Activated CD4-positive, CD25-positive, alpha-beta regulatory T cell (primary cell): ENCODE results near the gene ICAM5.
"Not testable (repeated sequence)": the region's sequence is repeated elsewhere in the genome, so short reads cannot be mapped to it uniquely, and the experiment has no call there.

Experiments
- DNase-seq, 4 experiments: peaks; one replicate each; lab custom pipeline; 2025; lab: John Stamatoyannopoulos, UW

The ICAM5 gene

GRCh38 chr19:10320602-10321416 is 31.1 kb downstream of the ICAM5 start:
- DNase-seq, result no peak

GRCh38 chr19:10321417-10321797 is 31.7 kb downstream of the ICAM5 start:
- DNase-seq, result no peak

DNA sequence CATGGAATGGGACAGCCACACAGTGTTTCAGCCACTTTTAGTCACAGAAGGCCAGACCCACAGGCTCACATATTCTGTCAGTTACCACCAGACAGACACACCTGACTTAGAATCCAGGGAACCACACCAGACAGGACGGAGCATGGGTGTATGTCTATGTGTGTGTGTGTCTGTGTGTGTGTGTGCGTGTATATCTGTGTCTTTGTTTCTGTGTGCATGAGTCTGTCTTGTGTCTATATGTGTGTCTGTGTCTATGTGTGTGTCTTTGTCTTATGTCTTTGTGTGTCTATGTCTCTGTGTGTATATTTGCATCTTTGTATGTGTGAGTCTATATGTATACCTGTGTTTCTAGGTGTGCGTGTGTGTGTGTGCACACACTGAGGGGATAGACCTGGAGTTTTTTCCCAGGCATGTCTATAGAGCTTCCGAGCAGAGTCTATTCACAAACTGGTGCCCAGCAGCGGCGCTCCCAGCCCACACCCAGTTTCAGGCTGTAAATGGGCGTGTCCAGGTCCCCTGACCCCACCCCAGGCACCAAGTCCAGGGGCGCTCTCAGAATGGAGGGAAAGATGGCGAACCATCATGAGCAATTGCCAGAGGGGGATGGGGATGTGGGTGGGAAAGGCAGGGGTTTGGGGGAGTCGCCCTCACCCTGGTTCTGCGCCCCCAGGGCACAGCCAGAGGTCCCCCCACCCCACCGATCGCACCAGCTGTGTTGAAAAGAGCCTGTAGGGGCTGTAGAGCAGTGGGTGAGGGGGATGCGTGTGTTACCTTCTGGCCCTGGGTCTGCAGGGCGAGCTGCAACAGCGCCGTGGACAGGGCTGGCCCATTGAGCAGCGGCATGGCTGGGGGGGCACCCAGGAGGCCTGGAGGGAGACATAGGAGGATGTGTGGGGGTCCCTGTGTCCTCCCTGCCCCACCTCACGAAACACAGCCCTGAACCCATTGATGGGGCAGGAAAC is 32.4 kb downstream of the ICAM5 start:
- DNase-seq, result no peak

GRCh38 chr19:10325732-10326131 is 36.0 kb downstream of the ICAM5 start:
- no peak for DNase-seq

- DNase-seq, result no peak
These were observed 38.0 kb downstream of the ICAM5 start for GRCh38 chr19:10327793-10328192.

GRCh38 chr19:10328558-10329429 is 39.0 kb downstream of the ICAM5 start:
- no peak for DNase-seq

DNA sequence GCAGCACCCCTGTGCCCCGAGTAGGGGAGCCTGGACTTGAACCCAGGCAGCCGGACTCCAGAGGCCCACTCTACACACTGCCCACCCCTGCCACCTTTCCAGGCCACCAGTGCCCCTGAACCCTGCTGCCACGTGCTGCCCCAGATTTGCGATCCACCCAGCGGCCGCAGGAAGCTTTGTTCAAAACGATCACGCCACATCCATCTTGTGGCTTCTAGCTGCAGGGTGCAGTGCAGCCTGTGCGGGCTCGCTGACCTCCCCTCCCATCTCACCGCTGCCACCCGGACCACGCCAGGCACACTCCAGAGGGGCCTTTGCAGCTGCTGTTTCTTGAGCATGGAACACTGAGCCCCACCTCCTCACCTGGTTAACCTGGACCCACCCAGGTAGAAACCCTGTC is 39.8 kb downstream of the ICAM5 start:
- DNase-seq, result no peak

- no peak for DNase-seq
These were observed 42.6 kb downstream of the ICAM5 start for GRCh38 chr19:10332158-10332964.

DNA sequence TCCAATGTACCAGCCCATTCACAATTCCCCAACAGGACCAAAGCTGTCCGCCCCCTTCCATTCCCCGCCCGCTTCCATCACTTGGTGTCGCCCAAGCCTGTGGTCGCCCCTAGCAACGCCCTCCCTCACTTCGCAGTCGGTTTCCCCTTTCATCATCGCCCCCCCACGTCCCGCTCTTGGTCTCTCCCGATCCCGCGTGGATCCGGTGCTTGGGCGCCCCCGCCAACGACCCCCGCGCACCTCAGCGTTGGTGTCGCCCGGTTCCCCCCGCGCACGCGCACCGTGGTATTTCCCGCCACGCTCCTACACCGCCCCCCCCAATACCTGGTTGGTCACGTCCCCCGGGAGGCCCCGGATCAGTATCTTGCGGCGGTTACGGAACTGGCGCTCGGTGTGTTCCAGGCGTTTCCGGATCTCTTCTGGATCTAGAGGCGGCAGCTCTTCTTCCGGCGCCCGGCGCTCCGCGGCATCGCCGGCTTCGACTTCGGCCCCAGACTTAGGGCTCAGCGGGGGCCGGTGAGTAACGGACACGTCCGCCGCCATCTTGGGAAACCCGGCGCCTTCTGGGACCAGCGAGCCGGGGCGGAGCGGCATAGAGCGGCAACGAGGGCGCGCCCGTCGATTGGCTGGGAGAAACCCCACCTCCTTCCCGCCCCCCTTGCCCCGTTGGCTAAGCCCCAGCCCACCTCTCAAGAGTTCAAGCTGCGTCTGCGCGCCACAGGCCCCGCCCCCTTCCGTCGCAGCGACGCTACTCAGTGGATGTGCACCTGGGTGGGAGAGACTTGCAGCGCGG is 43.4 kb downstream of the ICAM5 start, which contains the start of gene RAVER1:
RAVER1 (minus strand) TSS at position 565 of the 793 bp plus-strand sequence; CDS start at position 543, 22 bp downstream.
- peak; percentile 93 to 96 (median 96) for DNase-seq

DNA sequence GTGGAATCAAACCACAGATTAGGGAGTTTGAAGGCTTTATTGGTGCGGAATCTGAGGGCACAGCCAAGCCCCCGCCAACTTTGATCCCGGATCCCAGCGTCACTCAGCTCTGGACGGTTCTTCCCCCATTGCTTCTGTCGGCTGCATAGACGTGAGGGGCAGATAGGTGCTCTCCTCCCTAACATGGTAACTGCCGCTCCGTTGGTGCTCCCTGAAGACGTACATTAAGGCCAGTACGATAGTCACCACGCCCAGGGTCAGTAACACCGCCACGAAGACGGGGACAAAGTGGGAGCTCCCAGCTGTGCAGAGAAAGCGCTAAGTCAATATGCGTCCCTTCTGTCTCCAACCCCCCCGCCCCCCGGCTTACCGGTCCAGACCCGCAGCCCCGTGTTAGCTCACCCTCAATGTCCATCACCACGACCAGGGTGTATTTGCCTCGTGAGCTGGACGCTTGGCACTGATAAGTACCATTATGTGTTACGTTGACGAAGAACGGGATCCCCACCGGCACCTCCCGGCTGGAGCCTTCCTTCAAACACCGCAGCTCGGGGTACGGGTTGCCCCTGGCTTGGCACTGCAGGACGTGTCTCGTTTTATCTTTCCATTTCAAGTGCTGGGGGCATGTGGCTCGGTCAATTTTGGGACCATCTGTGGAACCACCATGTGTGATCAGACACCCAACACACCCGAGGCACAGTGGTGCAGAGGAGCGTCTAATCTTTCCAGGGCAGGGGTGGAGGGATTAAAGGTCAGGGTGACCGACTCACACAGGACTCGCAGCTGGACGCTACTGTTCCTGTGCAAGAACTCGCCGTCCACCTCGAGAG is 44.2 kb downstream of the ICAM5 start:
- DNase-seq, result no peak

DNA sequence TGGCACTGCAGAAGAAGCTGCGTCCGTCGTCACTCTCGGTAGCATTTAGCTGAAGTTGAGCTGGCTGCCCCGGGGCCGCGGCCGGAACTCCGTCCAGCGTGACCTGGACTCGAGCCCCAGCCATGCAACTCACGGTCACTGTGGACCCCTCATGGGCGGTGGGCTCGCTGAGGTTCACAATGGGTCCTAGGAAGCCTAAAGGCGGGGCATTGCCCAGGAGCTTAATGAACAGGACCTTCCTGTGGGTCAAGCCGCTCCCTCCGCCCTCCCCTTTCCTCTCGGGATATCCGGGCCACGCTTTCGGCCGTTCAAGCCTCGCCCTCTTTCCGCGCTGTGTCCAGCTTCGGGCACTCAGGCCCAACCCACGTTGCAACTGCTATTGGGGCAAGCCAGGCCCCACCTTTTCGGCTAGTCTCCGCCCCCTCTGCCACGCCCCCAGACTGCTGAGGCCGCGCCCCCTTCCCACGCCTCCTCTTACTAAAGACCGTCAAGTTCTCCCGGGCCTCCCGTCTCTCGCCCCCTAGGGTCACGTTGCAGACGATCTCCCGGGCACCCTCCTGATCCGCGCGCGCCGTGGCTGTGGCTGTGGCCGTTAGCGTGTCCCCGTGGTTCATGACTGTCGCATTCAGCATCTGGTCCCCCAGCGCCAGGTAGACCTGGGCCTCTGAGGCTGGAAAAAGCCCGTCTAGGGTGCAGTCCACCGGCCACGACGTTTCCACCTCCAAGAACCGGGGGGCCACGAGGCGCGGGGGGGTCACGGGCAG is 45.0 kb downstream of the ICAM5 start:
- peak in 1 of 4 experiments; percentile 18 for DNase-seq

DNA sequence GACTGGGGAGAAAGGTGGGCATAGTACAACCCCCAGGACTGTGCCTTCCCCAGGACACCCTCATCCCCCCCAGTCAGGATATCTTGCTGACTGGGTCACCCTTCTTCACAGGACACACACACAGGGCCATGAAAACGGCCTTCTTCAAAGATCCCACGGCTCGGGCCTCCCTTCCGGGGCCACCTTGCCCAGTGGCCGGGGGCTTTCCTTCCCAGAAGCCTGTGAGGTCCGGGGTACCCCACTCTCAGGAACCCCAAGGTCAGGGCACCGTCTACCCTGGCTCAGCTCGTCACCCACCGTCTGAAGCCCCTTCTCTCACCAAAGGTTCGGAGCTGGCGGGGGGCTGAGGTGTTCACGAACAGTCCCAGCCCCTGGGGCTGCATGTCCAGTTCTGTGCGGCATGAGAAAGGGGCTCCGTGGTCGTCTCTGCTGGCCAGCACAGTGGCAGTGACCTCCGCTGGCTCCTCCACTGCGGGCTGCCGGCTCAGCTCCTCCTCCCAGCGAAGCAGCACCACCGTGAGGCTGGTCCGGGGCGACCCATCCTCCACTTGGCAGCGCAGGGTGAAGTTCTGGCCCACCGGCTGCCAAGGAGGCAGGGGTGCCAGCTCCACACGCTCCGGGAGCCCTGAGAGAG is 45.7 kb downstream of the ICAM5 start:
- DNase-seq, result no peak

DNA sequence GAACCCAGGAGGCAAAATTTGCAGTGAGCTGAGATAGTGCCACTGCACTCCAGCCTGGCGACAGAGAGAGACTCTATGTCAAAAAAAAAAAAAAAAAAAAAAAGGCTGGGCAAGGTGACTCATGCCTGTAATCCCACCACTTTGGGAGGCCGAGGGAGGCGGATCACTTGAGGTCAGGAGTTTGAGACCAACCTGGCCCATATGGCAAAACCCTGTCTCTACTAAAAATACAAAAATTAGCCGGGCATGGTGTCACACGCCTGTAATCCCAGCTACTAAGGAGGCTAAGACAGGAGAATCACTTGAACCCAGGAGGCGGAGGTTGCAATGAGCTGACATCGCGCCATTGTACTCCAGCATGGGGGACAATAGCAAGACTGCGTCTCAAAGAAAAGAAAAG is 47.0 kb downstream of the ICAM5 start:
- DNase-seq, result not testable (repeated sequence)

DNA sequence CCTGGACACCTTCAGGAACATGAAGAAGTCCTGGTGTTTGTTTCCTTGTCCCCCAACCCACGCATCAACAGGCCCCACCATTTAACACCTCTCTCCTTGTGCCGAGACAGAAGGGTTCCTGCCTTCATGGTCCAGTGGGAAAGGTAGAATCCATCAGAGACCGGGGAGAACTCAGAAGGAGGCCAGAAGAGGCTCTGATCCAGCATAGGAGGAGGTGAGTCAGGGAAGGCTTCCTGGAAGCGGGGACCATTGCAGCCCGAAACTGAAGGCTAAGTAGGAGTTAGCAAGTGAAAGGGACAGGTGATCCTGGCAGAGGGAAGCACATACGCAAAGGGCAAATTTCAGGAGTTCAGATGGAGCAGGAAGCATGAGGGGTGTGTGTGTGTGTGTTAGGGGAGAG is 49.2 kb downstream of the ICAM5 start:
- no peak for DNase-seq

DNA sequence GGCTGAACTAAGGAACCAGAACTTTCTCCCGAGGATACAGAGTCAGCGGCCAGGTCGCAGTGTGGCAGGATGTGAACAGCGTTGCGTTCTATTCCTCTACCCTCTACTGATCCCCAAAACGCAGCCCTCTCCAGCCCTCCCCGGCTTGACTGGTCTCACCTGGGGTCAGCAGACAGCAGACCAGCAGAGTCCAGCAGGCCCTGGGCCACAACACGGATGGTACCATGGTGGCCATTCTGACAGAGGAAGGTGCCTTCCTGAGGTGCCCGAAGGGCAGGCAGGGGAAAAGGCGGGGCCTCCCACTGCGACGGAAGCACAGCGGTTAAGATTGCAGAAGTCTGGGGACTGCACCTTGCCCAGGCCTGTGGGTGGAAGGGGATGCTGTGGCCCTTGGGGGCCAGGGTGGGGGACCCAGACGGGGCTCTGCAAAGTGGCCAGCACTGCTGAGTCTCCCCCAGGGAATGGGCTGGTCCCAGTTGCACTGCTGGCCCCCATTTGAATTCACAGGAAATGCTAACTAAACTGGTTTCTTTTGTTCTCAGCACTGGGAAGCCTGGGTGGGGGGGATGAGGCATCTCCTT is 49.7 kb downstream of the ICAM5 start, which contains the start of gene ICAM3:
ICAM3 (minus strand) TSS at position 245 of the 581 bp plus-strand sequence; CDS start at position 235, 10 bp downstream.
- peak; percentile 23 to 48 (median 36) for DNase-seq

DNA sequence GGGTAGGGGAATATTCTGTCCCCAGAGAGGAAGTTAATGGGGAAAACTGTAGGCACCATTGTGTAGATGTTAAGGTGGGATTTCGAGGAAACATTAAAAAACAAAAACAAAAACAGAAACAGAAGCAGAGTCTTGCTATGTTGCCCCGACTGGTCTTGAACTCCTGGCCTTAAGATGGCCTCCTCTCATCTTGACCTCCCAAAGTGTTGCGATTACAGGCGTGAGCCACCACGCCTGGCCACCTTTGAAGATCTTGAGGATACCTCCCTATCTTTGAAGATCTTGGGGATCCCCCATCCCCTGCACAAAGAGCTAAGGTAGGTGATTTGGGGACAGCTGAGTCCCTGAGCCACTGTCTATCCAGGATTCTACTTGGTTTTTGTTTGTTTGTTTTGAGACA is 50.2 kb downstream of the ICAM5 start:
- no peak for DNase-seq

DNA sequence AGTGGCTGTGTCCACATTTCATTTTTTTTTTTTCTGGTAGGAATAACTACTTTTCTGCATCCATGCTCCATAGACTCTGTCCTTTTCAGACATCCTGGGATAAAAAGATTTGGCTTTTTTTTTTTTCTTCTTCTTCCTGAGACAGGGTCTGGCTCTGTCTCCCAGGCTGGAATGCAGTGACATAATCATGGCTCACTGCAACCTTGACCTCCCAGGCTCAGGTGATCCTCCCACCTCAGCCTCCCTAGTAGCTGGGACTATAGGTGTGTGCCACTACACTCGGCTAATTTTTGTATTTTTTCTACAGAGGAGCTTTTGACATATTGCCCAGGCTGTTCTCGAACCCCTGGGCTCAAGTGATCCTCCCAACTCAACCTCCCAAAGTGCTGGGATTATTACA is 53.7 kb downstream of the ICAM5 start:
- no peak for DNase-seq
